Prostate gland (tissue), 2 donors: ENCODE results near the gene TOP2A. TPM values are rescaled to one million over a fixed set of nuclear protein-coding genes. Genes with fewer than 3 reads are reported as not detected.

Source experiments
- DNase-seq: peaks from one replicate; pipeline ENCODE4 v3.0.0-alpha.2; 2019; ENCODE audit warnings: low spot score
- H3K27ac ChIP-seq, 2 donors: fragments of 200-600 bp; sonication (generic); 2 replicates each; pipeline ENCODE4 v1.5.1; 2017 to 2019
- H3K27me3 ChIP-seq: fragments of 200-600 bp; sonication (generic); replicated peaks from 2 replicates; pipeline ENCODE4 v1.5.1; 2019; ENCODE audit not compliant: insufficient read depth
- H3K36me3 ChIP-seq, 2 donors: fragments of 200-600 bp; sonication (generic); 1 replicate in 1 of 2; 2 replicates in 1 of 2; pipeline versions ENCODE4 v1.5.1 to v1.8.1; 2017 to 2019
- H3K4me1 ChIP-seq: fragments of 200-600 bp; sonication (generic); replicated peaks from 2 replicates; pipeline ENCODE4 v1.5.1; 2019
- H3K4me3 ChIP-seq, 2 donors: fragments of 200-600 bp; sonication (generic); 2 replicates each; pipeline ENCODE4 v1.5.1; 2017 to 2019
- H3K9me3 ChIP-seq: fragments of 200-600 bp; sonication (generic); 2 replicates; pipeline ENCODE4 v1.5.1; 2017
- POLR2A ChIP-seq: fragments of 450-650 bp; IDR thresholded peaks from one replicate; pipeline ENCODE4 v1.6.1; 2016; ENCODE audit warnings: antibody characterized with exemption, mild to moderate bottlenecking
- POLR2AphosphoS5 ChIP-seq: sonication (generic); formaldehyde crosslinking; IDR thresholded peaks from one replicate; pipeline ENCODE4 v1.6.1; 2017; ENCODE audit warnings: antibody characterized with exemption
- whole genome bisulfite sequencing: methylation state at CpG from one replicate; pipeline ENCODE4 v1.1.5; 2018; 5-methylcytosine and 5-hydroxymethylcytosine counted together
- intact Hi-C: fragments of 100-400 bp; cut with DNase I; formaldehyde crosslinking; loops from one replicate; pipeline ENCODE4 v1.14.2; 2022
- total RNA-seq, 2 donors: library from RNA; depleted of rRNA; stranded (reverse); fragments of >200 nt; gene quantifications; one replicate each; pipeline ENCODE4 v1.1.0, GENCODE V29; 2016
- TF ChIP-seq, protein P1 (sequence below), 4 experiments: fragments of 200-600 bp in 2 of 4; fragments of 450-650 bp in 2 of 4; sonication (generic) in 2 of 4; IDR thresholded peaks; 1 replicate in 3 of 4; 2 replicates in 1 of 4; pipeline ENCODE4 v1.5.1; 2016 to 2019; ENCODE audit warnings: antibody characterized with exemption in 4 of 4, mild to moderate bottlenecking in 2 of 4, moderate library complexity in 2 of 4

Gene TOP2A
- total RNA-seq, 2 donors from 2014 or later = 3.1 to 15.9 TPM

DNA sequence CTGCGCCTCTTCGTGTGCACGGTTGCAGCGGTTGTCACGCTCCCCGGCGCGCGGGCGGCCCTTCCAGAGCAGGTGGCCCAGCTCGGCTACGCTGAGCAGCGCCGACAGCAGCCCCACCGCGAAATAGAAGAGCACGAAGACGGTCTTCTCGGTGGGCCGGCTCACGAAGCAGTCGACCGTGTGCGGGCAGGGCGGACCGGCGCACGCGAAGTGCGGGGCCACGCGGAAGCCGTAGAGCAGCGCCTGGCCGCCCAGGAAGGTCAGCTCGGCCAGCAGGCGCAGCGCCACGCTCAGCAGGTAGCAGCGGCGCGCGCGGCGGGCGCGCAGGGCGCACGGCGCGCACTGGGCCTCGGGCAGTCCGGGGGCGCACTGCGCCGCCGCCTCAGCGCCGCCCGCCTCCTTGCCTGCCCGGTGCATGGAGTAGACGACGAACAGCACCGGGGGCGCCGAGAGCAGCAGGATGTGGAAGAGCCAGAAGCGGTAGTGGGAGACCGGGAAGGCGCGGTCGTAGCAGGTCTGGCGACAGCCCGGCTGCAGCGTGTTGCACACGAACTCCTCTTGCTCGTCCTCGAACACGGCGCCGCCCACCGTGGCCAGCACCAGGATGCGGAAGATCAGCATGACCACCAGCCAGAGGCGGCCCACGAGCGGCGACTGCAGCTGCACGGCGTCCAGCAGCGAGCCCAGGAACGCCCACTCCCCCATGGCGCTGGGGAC, 54.4 kb downstream of the TOP2A start:
- Histone ChIP-seq H3K4me1 (no peaks in the 10 kb centered on the region), H3K9me3 (no peaks in the 10 kb centered on the region), H3K27me3 (no peaks in the 10 kb centered on the region), H3K36me3 (no peaks in the 10 kb centered on the region), H3K4me3 (peak overlapping the region; percentile 38 to 42), H3K27ac (no peak overlapping the region)
- no peak for DNase-seq
- intact Hi-C loops = loop anchor here (5.0 kb wide), 1 partner anchor 169 kb away; no protein-coding TSS in a partner anchor
- WGBS = 2% methylated on average over 58 of the region's 91 CpGs
- no peak for TF ChIP-seq POLR2AphosphoS5
- no peak for TF ChIP-seq POLR2A

DNA sequence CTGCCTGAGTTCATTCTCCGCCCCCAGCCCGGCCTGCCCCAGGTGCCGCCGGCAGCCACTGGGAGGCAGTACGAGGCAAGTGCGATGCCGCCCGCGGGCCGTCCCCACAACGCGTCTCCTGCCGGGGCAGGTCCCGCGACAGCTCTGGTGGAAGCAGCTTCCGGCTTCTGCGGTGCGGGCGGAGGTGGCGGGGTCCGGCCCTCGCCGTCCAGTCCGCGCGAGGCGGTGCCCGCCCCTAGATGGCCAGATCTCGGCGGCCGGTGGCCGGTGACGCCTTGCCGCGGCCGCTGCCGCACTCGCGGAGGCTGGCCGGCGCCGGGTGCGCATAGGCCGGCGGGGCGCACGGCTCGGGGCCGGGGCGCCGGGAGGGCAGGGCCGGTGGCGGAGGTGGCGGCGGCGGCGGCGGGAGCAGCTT, 55.0 kb downstream of the TOP2A start:
- no peak for TF ChIP-seq POLR2A
- TF ChIP-seq, protein P1, sequence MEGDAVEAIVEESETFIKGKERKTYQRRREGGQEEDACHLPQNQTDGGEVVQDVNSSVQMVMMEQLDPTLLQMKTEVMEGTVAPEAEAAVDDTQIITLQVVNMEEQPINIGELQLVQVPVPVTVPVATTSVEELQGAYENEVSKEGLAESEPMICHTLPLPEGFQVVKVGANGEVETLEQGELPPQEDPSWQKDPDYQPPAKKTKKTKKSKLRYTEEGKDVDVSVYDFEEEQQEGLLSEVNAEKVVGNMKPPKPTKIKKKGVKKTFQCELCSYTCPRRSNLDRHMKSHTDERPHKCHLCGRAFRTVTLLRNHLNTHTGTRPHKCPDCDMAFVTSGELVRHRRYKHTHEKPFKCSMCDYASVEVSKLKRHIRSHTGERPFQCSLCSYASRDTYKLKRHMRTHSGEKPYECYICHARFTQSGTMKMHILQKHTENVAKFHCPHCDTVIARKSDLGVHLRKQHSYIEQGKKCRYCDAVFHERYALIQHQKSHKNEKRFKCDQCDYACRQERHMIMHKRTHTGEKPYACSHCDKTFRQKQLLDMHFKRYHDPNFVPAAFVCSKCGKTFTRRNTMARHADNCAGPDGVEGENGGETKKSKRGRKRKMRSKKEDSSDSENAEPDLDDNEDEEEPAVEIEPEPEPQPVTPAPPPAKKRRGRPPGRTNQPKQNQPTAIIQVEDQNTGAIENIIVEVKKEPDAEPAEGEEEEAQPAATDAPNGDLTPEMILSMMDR (IDR thresholded peaks at IDR 0.05) = peak in 2 of 4 experiments; percentile 52 to 80
- no peaks in the 10 kb centered on the region for H3K4me1 ChIP-seq
- H3K27ac ChIP-seq = no peak overlapping the region
- H3K27me3 ChIP-seq = no peaks in the 10 kb centered on the region
- intact Hi-C loops = loop anchor here (5.0 kb wide), 1 partner anchor 170 kb away; no protein-coding TSS in a partner anchor
- no peaks in the 10 kb centered on the region for H3K9me3 ChIP-seq
- peak overlapping the region; percentile 38 to 42 for H3K4me3 ChIP-seq
- WGBS = 0% methylated on average over 25 of the region's 58 CpGs
- H3K36me3 ChIP-seq = no peaks in the 10 kb centered on the region
- DNase-seq = no peak

DNA sequence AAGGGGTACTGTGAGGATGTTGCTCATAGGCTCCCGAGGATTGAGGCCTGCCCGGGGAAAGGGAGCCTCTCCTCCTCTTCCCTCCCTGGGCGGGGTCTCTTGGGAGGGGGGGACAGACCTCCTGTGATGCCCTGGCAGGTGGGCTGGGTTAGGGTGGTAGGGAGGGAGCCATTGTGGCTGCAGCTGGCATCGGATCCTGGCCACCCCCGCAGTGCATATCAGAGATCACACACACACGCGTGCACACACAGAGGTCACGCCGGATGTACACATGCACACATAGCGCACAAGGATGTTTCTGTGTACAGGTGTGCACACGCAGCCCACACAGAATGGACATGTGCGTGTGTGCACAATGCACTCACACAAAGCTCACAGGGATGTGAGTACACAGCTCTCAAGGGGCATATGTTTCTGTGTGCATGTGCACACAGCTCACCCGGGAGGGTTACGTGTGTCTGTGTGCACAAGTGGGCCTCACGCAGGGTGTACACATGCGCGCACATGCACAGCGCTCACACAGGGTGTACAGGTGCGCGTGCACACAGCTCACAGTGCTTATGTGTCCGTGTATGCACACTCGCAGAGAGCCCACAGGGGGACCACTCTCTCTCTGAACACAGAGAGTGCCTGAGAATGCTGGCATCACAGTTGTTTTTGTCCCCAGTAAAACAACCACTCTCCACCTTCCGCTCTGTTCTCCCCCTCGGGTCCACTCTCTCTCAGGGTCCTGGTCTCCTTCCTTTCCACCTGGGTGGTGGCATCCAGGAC, 55.6 kb downstream of the TOP2A start:
- intact Hi-C loops = loop anchor here (5.0 kb wide), 1 partner anchor 170 kb away; no protein-coding TSS in a partner anchor
- no peak overlapping the region for H3K27ac ChIP-seq

DNA sequence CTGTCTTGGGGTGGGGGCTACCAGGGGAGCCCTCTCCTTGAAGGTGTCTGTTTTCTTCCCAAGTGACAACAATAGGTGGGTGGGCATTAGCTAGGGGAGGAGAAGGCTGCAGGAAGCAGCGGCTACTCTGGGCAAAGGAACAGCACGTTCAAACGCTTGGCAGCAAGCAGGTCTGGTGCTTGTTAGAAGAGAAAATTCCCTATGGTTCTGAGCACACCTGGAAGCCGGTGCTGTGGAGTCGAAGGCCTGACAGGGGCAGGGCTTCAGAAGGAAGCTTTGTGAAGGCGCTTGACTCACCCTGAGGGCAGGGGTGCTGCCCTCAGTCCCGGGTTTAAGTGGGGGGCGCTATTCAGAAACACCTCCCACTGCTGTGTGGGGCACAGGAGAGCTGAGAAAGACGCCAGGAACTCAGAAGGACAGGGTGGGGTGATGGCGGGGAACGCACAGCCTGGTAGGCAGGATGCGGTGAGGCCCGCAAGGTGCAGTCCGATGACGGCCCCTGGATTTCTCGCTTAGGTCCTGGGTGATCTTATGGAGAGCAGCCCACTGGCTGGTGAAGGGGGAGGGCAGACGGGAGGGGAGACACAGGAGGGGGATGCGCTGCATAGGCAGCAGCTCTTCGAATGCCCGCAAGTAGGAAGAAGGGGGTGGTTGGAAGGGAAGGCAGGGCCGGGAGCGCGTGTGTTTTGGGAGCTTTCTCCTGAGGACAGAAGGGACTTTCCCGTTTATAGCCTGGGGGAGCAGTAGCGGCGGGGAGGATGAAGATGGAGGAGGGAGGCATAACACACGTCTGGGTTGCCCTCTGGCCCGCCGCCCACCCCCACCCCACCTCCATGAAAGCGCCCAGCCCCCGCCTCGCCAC, 56.4 kb downstream of the TOP2A start:
- no peak overlapping the region for H3K27ac ChIP-seq
- no peaks in the 10 kb centered on the region for H3K36me3 ChIP-seq
- no peak overlapping the region for H3K4me3 ChIP-seq
- WGBS = 66% methylated on average over 32 of the region's 32 CpGs
- intact Hi-C loops = loop anchor here (5.0 kb wide), 1 partner anchor 171 kb away; no protein-coding TSS in a partner anchor
- H3K4me1 ChIP-seq = no peaks in the 10 kb centered on the region
- H3K27me3 ChIP-seq = no peaks in the 10 kb centered on the region
- no peaks in the 10 kb centered on the region for H3K9me3 ChIP-seq
- DNase-seq = no peak
- TF ChIP-seq, protein P1 (IDR thresholded peaks at IDR 0.05) = no peak
- TF ChIP-seq POLR2A (no peak), POLR2AphosphoS5 (no peak)

More for the DNA sequence above, 55.6 kb downstream of the TOP2A start:
- DNase-seq = no peak
- Histone ChIP-seq H3K9me3 (no peaks in the 10 kb centered on the region), H3K36me3 (no peaks in the 10 kb centered on the region), H3K4me1 (no peaks in the 10 kb centered on the region), H3K27me3 (no peaks in the 10 kb centered on the region), H3K4me3 (peak overlapping the region; percentile 38 to 42)
- WGBS = 78% methylated on average over 24 of the region's 24 CpGs
- TF ChIP-seq, protein P1 (IDR thresholded peaks at IDR 0.05) = peak in 1 of 4 experiments; percentile 27
- no peak for TF ChIP-seq POLR2AphosphoS5
- no peak for TF ChIP-seq POLR2A

DNA sequence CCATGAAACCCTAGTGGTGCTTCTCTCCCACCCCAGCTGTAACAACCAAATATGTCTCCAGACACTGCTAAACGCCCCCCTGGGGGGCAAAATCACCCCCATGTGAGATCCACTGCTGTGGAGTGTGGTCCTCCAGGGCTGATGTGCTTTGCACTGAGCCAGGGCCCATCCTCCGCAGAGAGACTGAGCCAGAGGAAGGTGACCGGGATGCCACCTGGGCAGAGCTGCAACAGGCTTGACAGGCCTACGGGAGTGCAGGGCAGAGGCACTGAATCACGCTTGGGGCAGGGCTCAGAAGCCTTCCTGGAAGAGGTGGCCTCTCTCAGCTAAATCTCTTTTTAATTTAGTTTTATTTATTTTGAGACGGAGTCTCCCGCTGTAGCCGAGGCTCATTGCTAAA, 57.6 kb downstream of the TOP2A start:
- 93% methylated on average over 8 of the region's 8 CpGs for WGBS
- DNase-seq = no peak
- Histone ChIP-seq H3K27ac (no peak overlapping the region), H3K4me1 (no peaks in the 10 kb centered on the region), H3K4me3 (no peak overlapping the region), H3K27me3 (no peaks in the 10 kb centered on the region), H3K9me3 (no peaks in the 10 kb centered on the region), H3K36me3 (no peaks in the 10 kb centered on the region)
- intact Hi-C loops = loop anchor here (5.0 kb wide), 1 partner anchor 172 kb away; no protein-coding TSS in a partner anchor
- TF ChIP-seq, protein P1 (IDR thresholded peaks at IDR 0.05) = no peak
- TF ChIP-seq POLR2AphosphoS5 = no peak
- no peak for TF ChIP-seq POLR2A
